ENCODE measurements around the gene GAB1.

GRCh38 chr4:143326735-143327134 is 9.9 kb upstream of the GAB1 start:
- TF ChIP-seq CTCF (IDR thresholded peaks at IDR 0.05) (no peak), POLR2AphosphoS5 (IDR thresholded peaks at IDR 0.05) (no peak), POLR2A (IDR thresholded peaks at IDR 0.05) (no peak)
